Neural cell (in vitro differentiated cells): Measurements from ENCODE around the gene S100A2. TPM values are rescaled to one million over a fixed set of nuclear protein-coding genes. Genes with fewer than 3 reads are reported as not detected.
"Not testable (repeated sequence)": the region's sequence is repeated elsewhere in the genome, so short reads cannot be mapped to it uniquely, and the experiment has no call there.

Experiments
- H2AFZ ChIP-seq: fragments of 200-600, 300-800 bp; sonication (generic), shearing (Covaris generic); 2 replicates; pipeline ENCODE4 v1.6.0; 2014; ENCODE audit warnings: low read depth, mild to moderate bottlenecking, antibody characterized with exemption, low read length, moderate library complexity
- H3F3A ChIP-seq: fragments of 200-600 bp; shearing (Covaris generic); 2 replicates; pipeline ENCODE4 v1.6.1; 2016; ENCODE audit warnings: mild to moderate bottlenecking, moderate library complexity, mixed read lengths, antibody characterized with exemption, low read length; ENCODE audit not compliant: insufficient read depth, poor library complexity, severe bottlenecking
- H3K27ac ChIP-seq: fragments of 200-600, 300-800 bp; sonication (generic), shearing (Covaris generic); 2 replicates; pipeline ENCODE4 v1.5.1; 2014; ENCODE audit warnings: mild to moderate bottlenecking, low read length, moderate library complexity
- H3K27me3 ChIP-seq: fragments of 300-800, 200-600 bp; sonication (generic), shearing (Covaris generic); 2 replicates; pipeline ENCODE4 v1.6.0; 2014; ENCODE audit warnings: mild to moderate bottlenecking, low read depth, low read length, moderate library complexity; ENCODE audit not compliant: insufficient read depth
- H3K36me3 ChIP-seq: fragments of 300-800, 200-600 bp; sonication (generic), shearing (Covaris generic); 2 replicates; pipeline ENCODE4 v1.5.1; 2014; ENCODE audit warnings: mild to moderate bottlenecking, antibody characterized with exemption, low read length, moderate library complexity; ENCODE audit not compliant: insufficient read depth
- H3K4me2 ChIP-seq: fragments of 300-800, 200-600 bp; sonication (generic), shearing (Covaris generic); 2 replicates; pipeline ENCODE4 v1.6.0; 2014; ENCODE audit warnings: mild to moderate bottlenecking, low read length
- H3K4me3 ChIP-seq: fragments of 300-800, 200-600 bp; sonication (generic), shearing (Covaris generic); 2 replicates; pipeline ENCODE4 v1.5.1; 2014; ENCODE audit warnings: mild to moderate bottlenecking, low read length, moderate library complexity
- H3K79me2 ChIP-seq: fragments of 200-600 bp; shearing (Covaris generic); replicated peaks from 2 replicates; pipeline ENCODE4 v1.6.0; 2014; ENCODE audit warnings: mild to moderate bottlenecking, low read length, moderate library complexity; ENCODE audit not compliant: insufficient read depth
- H3K9ac ChIP-seq: fragments of 300-800, 200-600 bp; sonication (generic), shearing (Covaris generic); 2 replicates; pipeline ENCODE4 v1.6.1; 2016; ENCODE audit warnings: mild to moderate bottlenecking, low read length, mixed read lengths
- H3K9me2 ChIP-seq: fragments of 200-600 bp; shearing (Covaris generic); 2 replicates; pipeline ENCODE4 v1.6.1; 2016; ENCODE audit warnings: mild to moderate bottlenecking, low read length, mixed read lengths; ENCODE audit not compliant: insufficient read depth
- H3K9me3 ChIP-seq: fragments of 200-600, 300-800 bp; sonication (generic), shearing (Covaris generic); 2 replicates; pipeline ENCODE4 v1.6.1; 2016; ENCODE audit warnings: mild to moderate bottlenecking, mixed run types, low read length, moderate library complexity, mixed read lengths
- H4K20me1 ChIP-seq: fragments of 200-600 bp; shearing (Covaris generic); 2 replicates; pipeline ENCODE4 v1.6.1; 2016; ENCODE audit warnings: mild to moderate bottlenecking, mixed run types; ENCODE audit not compliant: insufficient read depth
- EP300 ChIP-seq: fragments of 450-650 bp; conservative IDR thresholded peaks from 2 replicates; pipeline ENCODE4 v1.6.1; 2014; ENCODE audit warnings: antibody characterized with exemption, mild to moderate bottlenecking, moderate library complexity; ENCODE audit not compliant: poor library complexity, severe bottlenecking
- EZH2 ChIP-seq: fragments of 200-600, 300-800 bp; shearing (Covaris generic), sonication (generic); IDR thresholded peaks from 2 replicates; pipeline ENCODE4 v1.6.1; 2014; ENCODE audit warnings: antibody characterized with exemption, low read length, borderline replicate concordance, mild to moderate bottlenecking; ENCODE audit not compliant: insufficient read depth, poor library complexity, severe bottlenecking
- MXI1 ChIP-seq: fragments of 450-650 bp; conservative IDR thresholded peaks from 2 replicates; pipeline ENCODE4 v1.6.1; 2014; ENCODE audit warnings: antibody characterized with exemption, mild to moderate bottlenecking; ENCODE audit not compliant: poor library complexity, severe bottlenecking
- POLR2AphosphoS5 ChIP-seq: IDR thresholded peaks from 2 replicates; pipeline ENCODE4 v1.6.1; 2012
- RAD21 ChIP-seq: fragments of 450-650 bp; conservative IDR thresholded peaks from 2 replicates; pipeline ENCODE4 v1.6.1; 2014; ENCODE audit warnings: antibody characterized with exemption, mild to moderate bottlenecking, moderate library complexity
- SMC3 ChIP-seq: fragments of 450-650 bp; conservative IDR thresholded peaks from 2 replicates; pipeline ENCODE4 v1.6.1; 2014; ENCODE audit warnings: antibody characterized with exemption, mild to moderate bottlenecking, moderate library complexity; ENCODE audit not compliant: poor library complexity
- TAF1 ChIP-seq: IDR thresholded peaks from 2 replicates; pipeline ENCODE4 v1.6.1; 2012; ENCODE audit warnings: low read depth
- polyA plus RNA-seq: library from polyadenylated mRNA; depleted of rRNA; stranded (reverse); fragments of >200 nt; gene quantifications from 2 replicates; pipeline ENCODE4 v1.2.3, GENCODE V29; 2014
- TF ChIP-seq, protein P1 (sequence below): IDR thresholded peaks from 2 replicates; pipeline ENCODE4 v1.6.1; 2012; ENCODE audit warnings: borderline replicate concordance
- TF ChIP-seq, protein P2 (sequence below): fragments of 450-650 bp; IDR thresholded peaks from 2 replicates; pipeline ENCODE4 v1.5.1; 2014; ENCODE audit warnings: antibody characterized with exemption, mild to moderate bottlenecking, moderate library complexity; ENCODE audit not compliant: poor library complexity, severe bottlenecking

S100A2 gene
- polyA plus RNA-seq, 1 donor from 2014 or later, result not detected

DNA sequence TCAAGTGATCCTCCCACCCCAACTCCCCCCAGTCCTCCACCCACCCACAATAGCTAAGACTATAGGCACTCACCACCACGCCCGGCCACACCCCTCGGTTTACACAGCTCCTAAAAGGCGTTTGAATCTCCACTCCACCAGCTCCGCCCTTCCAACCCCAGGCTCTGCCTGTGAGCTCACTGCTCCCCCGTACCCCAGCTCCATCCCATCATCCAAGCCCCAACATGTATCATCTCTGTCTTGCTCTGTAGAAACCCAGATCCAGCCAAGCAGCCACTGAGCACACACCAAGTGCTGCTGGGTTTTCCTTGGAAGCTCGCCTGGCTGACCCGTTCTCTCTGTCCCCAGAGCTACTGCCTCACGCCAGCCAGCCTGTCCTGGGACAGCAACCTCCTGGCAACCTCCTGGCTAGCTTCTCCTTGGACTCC, 12.0 kb upstream of the S100A2 start:
- no peak overlapping the region for H3K4me3 ChIP-seq
- no peaks in the 10 kb centered on the region for H3K9me2 ChIP-seq
- H3F3A ChIP-seq, result no peaks in the 10 kb centered on the region
- TF ChIP-seq, protein P1, sequence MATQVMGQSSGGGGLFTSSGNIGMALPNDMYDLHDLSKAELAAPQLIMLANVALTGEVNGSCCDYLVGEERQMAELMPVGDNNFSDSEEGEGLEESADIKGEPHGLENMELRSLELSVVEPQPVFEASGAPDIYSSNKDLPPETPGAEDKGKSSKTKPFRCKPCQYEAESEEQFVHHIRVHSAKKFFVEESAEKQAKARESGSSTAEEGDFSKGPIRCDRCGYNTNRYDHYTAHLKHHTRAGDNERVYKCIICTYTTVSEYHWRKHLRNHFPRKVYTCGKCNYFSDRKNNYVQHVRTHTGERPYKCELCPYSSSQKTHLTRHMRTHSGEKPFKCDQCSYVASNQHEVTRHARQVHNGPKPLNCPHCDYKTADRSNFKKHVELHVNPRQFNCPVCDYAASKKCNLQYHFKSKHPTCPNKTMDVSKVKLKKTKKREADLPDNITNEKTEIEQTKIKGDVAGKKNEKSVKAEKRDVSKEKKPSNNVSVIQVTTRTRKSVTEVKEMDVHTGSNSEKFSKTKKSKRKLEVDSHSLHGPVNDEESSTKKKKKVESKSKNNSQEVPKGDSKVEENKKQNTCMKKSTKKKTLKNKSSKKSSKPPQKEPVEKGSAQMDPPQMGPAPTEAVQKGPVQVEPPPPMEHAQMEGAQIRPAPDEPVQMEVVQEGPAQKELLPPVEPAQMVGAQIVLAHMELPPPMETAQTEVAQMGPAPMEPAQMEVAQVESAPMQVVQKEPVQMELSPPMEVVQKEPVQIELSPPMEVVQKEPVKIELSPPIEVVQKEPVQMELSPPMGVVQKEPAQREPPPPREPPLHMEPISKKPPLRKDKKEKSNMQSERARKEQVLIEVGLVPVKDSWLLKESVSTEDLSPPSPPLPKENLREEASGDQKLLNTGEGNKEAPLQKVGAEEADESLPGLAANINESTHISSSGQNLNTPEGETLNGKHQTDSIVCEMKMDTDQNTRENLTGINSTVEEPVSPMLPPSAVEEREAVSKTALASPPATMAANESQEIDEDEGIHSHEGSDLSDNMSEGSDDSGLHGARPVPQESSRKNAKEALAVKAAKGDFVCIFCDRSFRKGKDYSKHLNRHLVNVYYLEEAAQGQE, result no peak
- TF ChIP-seq MXI1 (no peak), POLR2AphosphoS5 (no peak), EP300 (no peak), RAD21 (no peak), TAF1 (no peak), EZH2 (no peak), SMC3 (no peak)
- TF ChIP-seq, protein P2, sequence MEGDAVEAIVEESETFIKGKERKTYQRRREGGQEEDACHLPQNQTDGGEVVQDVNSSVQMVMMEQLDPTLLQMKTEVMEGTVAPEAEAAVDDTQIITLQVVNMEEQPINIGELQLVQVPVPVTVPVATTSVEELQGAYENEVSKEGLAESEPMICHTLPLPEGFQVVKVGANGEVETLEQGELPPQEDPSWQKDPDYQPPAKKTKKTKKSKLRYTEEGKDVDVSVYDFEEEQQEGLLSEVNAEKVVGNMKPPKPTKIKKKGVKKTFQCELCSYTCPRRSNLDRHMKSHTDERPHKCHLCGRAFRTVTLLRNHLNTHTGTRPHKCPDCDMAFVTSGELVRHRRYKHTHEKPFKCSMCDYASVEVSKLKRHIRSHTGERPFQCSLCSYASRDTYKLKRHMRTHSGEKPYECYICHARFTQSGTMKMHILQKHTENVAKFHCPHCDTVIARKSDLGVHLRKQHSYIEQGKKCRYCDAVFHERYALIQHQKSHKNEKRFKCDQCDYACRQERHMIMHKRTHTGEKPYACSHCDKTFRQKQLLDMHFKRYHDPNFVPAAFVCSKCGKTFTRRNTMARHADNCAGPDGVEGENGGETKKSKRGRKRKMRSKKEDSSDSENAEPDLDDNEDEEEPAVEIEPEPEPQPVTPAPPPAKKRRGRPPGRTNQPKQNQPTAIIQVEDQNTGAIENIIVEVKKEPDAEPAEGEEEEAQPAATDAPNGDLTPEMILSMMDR, result no peak
- H3K79me2 ChIP-seq, result no peaks in the 10 kb centered on the region
- H3K9ac ChIP-seq, result no peak overlapping the region
- no peaks in the 10 kb centered on the region for H3K9me3 ChIP-seq
- H4K20me1 ChIP-seq, result no peaks in the 10 kb centered on the region
- H3K27ac ChIP-seq, result no peak overlapping the region
- no peak overlapping the region for H2AFZ ChIP-seq
- H3K27me3 ChIP-seq, result no peaks in the 10 kb centered on the region
- H3K4me2 ChIP-seq, result no peak overlapping the region
- no peaks in the 10 kb centered on the region for H3K36me3 ChIP-seq

DNA sequence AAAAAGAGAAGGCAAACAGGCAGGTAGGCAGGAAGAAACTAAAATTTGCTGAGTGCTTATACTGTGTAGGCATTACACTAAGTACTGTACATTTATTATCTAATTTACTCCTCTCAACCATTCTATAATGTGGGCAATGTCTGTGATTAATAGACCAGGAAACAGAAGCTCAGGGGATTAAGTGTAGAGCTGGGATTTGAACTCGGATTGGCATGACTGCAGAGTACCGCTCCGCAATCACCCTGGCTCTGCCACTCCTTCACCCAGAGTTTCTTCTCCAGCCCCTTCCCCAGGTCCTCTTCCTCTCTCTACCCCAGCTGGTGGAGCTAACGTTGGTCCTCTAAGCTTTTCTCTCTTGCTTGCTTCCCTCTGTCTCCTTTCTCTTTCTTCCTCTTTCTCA, 11.5 kb upstream of the S100A2 start:
- H3K27ac ChIP-seq, result no peak overlapping the region
- no peaks in the 10 kb centered on the region for H3K79me2 ChIP-seq
- H3K27me3 ChIP-seq, result no peaks in the 10 kb centered on the region
- no peak overlapping the region for H2AFZ ChIP-seq
- no peaks in the 10 kb centered on the region for H3K9me2 ChIP-seq
- no peak overlapping the region for H3K4me3 ChIP-seq
- no peak overlapping the region for H3K9ac ChIP-seq
- no peaks in the 10 kb centered on the region for H3K36me3 ChIP-seq
- H3F3A ChIP-seq, result no peaks in the 10 kb centered on the region
- H3K4me2 ChIP-seq, result no peak overlapping the region
- no peaks in the 10 kb centered on the region for H4K20me1 ChIP-seq
- TF ChIP-seq TAF1, result no peak
- no peak for TF ChIP-seq EZH2
- TF ChIP-seq EP300, result no peak
- TF ChIP-seq, protein P1, result no peak
- no peak for TF ChIP-seq SMC3
- no peak for TF ChIP-seq MXI1
- no peak for TF ChIP-seq RAD21
- TF ChIP-seq, protein P2, result no peak
- TF ChIP-seq POLR2AphosphoS5, result no peak
- no peaks in the 10 kb centered on the region for H3K9me3 ChIP-seq

DNA sequence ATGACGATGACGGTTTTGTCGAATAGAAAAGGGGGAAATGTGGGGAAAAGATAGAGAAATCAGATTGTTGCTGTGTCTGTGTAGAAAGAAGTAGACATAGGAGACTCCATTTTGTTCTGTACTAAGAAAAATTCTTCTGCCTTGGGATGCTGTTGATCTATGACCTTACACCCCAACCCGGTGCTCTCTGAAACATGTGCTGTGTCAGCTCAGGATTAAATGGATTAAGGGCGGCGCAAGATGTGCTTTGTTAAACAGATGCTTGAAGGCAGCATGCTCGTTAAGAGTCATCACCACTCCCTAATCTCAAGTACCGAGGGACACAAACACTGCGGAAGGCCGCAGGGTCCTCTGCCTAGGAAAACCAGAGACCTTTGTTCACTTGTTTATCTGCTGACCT, 9.9 kb upstream of the S100A2 start:
- not testable (repeated sequence) for H3K9ac ChIP-seq, H2AFZ ChIP-seq, H3K9me2 ChIP-seq, H3K36me3 ChIP-seq, H3K27ac ChIP-seq, H3K4me3 ChIP-seq, H4K20me1 ChIP-seq, H3K79me2 ChIP-seq, H3F3A ChIP-seq, H3K4me2 ChIP-seq, H3K27me3 ChIP-seq, H3K9me3 ChIP-seq
